Forelimb muscle (tissue), 1 donor: Measurements from ENCODE around the gene CXCL12. TPM values are rescaled to one million over a fixed set of nuclear protein-coding genes. Genes with fewer than 3 reads are reported as not detected.
A peak's percentile ranks its signal among the peaks of the same experiment; 100 is the strongest.

Source experiments
- DNase-seq: peaks from one replicate; pipeline ENCODE4 v3.0.0-alpha.2; 2013; ENCODE audit warnings: low read depth
- polyA plus RNA-seq: library from polyadenylated mRNA; unstranded; fragments of 120-200 nt; gene quantifications from one replicate; pipeline ENCODE4 v1.2.1, GENCODE V29; 2013; ENCODE audit not compliant: insufficient read length

CXCL12 gene
- polyA plus RNA-seq, result 206 TPM

DNA sequence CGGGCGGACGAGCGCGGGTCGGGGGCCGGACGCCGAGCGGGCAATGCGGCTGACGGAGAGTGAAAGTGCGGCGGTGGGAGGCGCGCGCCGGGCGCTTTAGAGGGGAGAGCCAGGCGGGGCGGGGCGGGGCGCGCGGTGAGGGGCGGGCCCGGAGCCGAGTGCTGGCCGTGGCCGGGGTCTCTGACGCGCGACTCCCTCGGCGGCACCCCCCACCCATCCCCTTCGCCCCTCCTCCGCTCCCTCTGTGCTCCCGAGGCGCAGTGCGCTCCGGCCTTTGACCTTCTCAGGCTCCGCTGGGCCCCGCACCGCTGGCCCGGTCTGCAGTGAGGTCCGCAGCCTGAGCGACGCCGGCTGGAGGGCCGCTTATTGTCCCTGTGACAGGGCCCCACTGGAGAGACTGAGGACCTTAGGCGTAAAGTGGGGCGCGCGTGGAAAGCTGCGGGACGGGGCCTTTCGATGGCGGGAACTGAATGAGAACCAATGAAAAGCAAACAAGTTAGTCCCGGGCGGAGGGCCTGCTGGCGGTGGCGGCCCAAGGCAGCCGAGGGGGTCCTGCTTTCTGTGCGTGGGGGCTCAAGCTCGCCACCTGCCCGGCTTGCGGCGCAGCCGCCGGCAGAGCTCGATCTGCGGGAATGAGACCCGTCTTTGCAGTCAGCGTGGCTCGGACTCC is at the start of gene CXCL12:
CXCL12 (minus strand) TSS at position 72 of the 670 bp plus-strand sequence. CDS start 92 bp downstream, outside the sequence.
- no peak for DNase-seq

DNA sequence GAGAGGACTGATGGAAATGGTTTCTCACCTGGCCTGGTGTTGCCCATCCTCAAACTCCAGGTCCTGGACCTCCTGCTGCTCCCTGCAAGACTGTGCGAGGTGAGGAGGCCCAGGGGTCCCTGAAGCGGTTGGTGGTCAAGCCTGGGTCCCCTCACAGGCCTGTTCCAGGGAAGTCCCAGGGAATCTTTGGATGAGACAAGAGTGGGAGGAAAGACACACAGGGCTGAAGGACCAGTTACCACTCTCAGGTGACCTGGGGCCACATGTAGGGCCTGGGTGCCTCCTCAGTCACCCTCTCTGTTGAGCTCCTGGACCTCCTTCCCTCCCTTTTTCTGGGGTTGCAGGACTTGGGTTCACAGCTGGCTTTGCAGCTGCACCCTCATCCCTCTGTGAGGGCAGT is 42.6 kb upstream of the CXCL12 start:
- DNase-seq, result no peak

DNA sequence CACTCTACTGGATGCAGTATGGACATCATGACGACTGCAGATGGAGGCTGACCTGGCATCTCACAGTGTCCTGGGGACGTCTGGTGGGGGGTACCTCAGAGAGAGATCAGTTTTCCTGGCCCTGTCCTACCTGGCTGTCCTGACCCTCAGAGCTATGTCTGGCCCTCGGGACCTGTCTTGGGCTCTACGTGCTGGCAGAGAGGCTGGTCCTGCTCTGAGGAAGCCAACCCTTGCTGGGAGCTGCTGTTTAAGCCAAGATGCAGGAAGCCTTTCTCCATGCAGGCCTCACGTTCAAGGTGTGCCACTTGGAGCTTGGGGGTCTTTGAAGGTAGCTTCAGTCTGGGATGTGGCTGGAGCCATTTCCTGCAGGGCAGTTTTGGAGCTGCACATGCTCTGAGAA is 42.1 kb upstream of the CXCL12 start:
- DNase-seq, result no peak

DNA sequence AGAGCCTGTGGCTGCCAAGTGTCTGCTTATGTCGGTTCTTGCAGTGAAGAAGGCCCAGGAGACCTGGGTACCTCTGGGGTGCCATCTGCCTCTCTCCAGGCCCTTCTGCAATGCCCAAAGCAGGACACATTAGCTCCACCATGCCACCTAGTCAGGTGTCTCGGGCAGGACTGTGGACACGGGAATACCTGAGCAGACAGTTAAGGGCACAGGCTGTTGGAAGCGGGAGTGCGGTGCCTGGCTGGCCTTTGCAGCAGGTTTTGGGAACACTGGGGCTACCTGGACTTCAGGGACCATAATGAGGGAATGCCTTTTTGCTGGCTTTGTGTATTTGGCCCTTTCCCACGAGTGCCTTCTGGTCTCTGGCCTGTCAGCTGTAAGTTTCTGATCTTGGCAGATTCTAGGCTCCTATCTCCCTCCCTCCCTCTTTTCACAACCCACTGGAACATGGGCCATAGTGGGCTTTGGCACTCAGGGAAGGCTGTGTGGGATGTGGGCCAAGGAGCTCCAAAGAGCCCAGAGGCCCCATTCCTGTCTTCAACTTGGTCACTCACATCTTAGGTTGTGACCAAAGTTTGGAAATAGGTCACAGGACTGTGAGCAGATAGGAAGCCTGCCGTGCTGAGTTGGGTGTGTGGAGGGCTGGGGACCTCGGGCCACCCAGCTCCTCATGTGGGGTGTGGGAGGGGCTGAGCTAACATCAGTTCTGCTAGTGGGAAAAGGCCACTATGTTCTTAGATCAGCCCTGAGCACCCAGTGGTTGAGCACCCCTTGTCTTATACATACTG is 41.5 kb upstream of the CXCL12 start:
- no peak for DNase-seq

DNA sequence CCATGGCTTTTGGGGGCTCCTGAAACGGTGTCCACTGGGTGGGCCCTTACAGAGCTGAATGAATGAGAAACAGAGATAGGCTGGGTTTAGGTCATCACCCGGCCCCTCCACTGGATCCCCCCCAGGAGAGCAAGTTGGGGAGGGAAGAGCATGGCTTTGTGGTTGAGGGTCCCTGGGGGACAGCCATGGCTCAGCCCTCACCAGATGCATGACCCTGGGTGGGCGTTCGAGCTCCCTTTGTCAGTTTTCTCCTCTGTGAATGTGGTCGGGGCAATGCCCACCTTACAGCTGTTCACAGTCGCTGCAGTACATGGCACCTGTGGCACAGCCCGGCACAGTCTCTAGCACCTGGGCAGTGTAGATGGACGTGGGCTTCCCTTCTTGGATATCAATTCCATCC is 40.6 kb upstream of the CXCL12 start:
- no peak for DNase-seq

DNA sequence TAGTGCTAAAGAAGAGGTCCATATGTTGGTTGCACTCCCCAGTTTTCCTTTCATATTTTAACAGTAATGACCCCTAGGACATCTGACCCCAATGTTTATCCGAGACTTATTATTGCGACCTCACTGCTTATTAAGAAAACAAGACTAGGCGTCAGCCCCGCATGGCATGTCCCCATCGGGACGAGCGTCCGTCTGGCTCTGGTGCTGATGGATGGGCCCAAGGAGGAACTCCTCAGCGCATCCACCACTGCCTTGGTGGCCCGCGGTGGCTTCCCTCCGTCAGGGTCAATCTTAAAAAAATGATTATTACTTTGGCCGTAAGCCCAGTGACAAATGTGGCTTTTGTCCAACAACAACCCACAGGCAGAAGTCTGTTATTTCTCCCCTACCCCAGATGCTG is 40.1 kb upstream of the CXCL12 start:
- DNase-seq, result no peak

DNA sequence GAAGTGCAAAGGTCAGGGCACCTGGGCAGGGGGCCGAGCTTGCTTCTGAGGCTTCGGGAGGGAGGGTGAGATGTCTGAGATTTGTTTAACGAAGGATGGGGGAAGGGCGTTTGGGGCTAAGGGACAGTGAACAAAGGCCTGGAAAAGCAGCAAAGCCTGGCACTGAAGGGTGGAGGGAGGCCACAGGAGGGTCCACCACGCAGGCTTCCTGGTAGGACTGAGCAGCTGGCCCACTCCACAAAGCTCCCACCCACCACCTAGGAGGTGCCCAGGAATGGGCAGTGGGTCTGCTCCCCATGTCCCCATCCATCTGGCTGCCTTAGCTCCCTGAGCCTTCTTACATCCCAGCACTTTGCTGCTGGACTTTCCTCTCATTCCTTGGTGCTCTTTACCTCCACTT is 39.4 kb upstream of the CXCL12 start:
- no peak for DNase-seq

DNA sequence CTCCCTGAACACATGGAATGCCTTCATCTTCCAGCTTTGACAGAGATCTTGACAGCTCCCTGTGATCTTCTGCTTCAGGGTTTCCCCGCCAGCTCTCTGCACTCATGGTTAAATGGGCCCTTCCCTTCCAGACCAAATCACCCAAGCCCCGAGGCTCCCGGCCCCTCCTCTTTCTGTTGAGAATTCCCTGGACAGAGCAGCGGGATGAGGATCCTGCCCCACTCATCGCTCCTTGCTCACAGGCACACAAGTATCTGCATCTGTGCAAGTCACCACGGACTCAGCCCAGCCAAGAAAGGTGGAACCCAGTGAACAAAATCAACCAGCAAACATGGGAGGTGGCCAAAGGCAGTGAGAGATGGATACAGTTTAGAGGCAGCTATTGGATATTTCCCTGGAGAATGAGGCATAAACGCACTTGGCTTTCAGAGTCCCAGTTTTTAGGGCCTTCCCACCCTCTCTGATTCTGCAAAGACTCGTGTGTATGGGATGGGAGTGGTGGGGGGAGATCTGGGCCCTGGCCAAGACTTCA is 37.7 kb upstream of the CXCL12 start:
- DNase-seq, result peak; percentile 80

DNA sequence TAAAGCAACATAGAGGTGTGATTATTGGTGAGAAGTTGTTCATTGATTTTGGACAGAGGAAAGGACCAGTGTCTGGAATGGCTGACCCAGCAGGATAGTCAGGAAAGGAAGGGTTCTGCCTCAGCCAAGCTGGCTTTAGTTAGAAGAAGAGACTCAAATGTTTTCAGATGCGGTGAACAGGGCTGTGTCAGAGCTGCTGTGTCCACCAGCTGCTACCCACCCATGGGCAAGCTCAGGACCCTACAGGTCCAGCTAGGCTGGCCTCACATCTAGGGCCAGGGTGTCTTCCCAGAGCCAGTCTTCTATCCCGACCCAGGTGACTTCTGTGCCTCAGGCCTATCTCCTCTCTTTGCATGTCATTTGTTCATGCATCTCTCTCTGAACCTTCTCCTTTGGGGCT is 37.3 kb upstream of the CXCL12 start:
- no peak for DNase-seq

DNA sequence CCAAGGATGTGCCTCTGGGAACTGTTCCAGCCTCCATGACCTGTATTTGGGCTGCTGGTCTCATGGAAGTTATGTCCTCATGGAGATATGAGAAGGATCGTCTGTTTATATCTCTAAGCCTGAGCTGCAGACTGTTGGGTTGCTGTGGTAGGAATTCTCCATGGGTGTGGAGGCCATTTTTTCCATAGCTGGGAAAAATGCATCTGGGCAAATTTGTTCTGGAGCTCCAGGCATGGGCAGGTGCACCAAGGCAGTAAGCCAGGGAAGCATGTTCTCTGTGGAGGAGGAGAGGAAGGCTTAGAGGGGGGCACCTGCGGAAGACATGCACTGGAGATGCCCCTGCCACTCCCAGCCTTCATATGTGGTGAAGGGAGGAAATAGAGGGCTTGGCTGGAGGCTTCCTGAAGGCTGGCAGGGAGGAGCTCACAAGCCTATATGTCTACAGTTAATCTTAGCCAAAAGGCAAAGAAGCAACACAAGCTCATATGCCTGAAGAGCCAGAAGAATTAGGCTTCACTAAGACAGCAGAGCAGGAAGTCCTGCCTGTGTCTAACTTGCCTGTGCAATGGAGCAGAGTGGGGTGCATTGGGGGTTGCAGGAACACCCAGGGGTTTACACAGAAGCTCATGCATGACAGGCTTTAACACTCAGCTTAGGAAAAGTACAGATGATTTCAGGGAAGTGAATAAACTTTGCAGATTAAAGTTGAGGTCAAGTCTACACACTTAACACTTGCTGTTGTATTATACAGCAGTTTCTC is 35.1 kb upstream of the CXCL12 start:
- no peak for DNase-seq

DNA sequence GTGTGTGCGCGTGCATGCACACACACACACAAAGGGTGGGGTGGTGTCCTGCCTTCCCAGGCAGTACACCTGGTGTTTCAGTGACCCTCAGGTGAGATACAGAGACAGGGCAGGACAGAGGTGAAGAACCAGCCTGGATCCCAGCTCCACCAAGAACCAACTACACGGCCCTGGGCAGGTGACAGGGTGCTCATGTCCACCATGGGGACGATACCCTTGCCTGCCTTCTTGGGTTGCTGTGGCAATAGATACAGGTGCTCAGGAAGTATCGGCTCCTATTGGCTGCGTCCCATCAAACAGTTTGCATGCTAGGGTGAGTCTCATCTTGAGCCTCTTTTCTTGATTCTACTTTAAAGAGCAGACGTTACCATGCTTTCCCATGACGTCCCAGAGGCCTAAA is 33.7 kb upstream of the CXCL12 start:
- no peak for DNase-seq

DNA sequence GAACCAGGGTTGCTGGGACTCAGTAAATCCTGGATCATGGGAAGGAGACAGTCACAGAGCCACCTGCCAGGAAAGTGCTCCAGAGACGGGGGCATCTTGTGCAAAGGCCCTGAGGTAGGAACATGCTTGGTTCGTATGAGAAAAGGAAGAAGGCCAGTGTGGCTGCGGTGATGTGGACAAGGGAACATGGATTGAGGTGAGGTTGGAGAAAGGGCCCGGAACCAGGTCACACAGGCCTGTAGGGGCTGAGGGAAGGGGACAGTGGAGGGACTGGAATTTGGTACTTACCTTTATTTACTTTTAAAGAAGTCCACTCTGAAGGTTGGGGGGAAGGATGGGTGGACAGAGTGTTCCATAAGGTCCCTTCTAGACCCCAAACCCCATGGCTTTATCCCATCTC is 32.9 kb upstream of the CXCL12 start:
- no peak for DNase-seq

DNA sequence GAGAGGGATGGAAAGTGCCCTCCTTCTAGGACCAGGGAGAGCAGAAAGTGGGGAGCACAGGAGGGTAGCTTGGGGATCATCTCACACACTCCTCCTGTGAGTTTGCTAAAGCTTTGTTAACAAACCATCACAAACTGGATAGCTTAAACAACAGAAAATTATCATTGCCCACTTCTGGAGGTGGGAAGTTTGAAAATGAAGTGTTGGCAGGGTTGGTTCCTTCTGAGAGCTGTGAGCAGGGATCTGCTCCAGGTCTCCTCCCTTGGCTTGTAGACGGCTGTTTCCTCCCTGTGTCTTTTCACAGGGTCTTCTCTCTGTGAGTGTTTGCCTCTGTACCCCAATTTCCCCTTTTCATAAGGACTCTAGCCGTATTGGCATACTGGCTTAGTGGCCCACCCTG is 32.0 kb upstream of the CXCL12 start:
- no peak for DNase-seq

DNA sequence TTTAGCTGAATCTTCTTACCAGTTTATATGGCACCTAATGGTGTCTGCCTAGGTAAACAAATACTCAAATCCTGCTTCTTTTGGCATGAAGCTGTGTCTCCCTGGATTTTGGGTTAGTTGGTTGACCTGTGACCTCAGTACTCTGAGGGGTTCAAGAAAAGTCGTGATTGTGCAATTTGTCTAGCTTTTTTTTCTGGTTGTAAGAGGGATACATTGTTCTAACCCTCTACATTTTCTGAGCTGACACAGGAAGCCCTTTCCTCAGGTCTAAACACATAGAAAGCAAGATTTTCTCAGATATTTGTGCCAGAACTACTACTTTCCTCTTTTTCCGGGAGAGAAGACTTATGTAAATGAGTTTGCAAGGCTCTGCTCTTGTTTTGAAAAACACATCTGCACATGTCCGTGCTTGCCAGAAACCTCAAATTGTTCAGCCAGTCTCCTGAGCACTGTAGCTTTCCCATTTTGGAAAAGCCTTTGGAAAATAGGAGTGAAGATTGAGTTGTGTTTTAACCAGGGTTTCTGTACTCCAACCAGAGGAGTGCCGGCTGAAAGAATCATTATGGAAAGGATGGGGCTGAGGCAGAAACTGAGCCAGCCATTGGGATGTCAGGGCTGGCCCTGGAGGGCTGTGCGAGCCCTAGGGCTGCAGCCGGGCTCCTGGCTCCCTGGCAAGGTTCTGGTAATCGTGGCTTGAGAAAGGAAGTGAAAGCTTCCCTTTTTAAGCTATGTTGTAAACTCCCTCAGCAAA is 31.3 kb upstream of the CXCL12 start:
- peak; percentile 86 for DNase-seq

DNA sequence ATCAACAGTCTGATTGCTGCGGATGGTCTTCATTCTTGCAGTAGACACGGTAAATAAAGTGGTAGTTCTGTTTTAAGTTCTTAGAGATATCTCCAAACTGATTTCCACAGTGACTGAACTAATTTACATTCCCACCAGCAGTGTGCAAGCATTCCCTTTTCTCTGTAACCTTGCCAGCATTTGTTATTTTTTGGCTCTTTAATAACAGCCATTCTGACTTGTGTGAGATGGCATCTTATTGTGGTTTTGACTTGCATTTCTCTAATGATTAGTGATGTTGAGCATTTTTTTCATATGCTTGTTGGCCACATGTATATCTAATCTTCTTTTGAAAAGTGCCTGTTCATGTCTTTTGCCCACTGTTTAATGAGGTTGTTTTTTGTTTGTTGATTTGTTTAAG is 30.2 kb upstream of the CXCL12 start:
- DNase-seq, result no peak

DNA sequence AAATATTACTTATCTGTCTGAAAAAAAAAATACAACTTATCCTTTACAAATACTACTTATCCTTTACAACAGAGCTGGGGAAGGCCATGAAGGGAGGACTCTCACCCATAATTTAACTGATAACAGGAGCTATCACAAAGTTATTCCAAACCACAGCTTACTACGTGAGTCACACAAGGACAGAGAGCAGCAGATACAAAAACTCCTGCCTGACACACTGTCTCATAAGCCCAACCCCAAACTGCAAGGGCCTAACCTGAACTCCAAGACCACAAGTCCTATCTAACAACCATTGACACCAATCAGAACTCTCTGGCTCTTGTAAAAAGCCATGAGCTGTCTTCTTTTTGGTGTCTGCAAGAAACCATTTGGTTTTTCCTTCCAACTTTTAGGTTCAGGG is 28.5 kb upstream of the CXCL12 start:
- DNase-seq, result no peak

DNA sequence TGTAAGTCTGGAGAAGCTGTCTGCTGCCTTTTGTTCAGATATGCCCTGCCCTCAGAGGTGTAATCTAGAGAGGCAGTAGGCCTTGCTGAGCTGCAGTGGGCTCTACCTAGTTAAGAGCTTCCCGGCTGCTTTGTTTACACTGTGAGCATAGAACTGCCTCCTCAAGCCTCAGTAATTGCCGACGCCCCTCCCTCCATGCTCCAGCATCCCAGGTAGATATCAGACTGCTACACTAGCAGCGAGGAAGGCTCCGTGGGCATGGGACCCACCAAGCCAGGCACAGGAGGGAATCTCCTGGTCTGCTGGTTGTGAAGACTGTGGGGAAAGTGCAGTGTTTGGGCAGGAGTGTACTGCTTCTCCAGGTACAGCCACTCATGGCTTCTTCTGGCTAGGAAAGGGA is 26.4 kb upstream of the CXCL12 start:
- DNase-seq, result no peak

DNA sequence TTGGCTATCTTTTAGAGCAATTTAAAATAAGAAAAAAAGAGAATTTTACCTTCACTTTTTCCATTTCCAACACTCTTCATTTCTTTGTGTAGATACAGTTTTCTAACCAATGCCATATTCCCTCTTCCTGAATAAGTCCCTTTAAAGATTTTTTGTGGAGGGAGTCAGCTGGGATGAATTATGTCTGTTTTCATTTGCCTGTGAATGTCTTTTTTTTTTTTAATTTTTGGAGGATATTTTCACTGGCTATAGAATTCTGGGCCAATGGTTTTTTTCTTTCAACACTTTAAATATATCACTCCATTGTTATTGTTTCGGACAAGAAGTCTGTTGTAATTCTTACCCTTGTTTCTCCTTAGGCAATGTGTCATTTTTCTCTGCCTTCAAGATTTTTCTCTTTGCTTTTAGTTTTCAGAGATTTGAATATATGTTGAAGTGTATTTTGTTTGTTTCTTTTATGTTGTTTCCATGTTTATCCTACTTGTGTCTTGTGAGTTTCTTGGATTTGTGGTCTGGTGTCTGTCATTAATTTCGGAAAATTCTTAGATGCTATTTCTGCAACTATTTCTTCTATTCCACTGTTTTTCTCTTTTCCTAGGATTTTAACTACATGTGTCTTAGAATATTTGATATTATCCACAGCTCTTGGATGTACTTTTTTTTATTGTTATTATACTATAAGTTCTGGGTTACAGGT is 20.0 kb upstream of the CXCL12 start:
- DNase-seq, result no peak

DNA sequence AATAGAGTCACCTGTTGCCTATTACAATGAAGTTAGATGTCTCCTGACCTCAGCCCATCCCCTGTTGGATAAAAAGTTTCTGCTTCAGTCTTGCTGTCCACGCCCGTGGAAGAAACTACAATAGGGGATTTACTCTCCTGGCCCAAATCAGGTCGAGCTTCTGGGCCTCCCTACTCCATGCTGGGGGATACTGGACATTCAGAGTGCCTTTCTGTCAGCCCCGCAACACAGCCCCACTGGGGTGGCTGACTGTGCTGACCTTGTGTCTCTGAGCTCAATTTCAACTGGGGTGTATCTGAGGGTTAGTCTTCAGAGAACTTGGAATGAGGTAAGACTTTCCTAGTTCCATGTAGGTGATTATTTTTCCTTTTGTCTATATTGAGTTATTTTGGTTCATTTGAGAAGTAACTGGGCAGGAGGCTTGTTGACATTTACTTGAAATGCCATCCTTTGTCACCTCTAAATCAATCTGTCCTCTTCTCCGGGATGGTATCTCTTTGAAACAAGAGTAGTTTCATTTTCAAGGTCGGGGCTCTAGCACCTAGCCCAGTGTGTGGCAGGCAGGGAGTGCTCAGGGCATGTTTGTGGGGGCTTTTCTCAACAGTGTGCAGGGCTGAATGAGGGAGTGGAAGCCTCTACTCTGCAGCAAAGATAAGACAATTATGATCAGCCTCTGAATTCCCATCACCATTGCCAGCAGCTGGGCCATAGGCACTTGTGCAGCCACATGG is 17.7 kb upstream of the CXCL12 start:
- DNase-seq, result no peak

DNA sequence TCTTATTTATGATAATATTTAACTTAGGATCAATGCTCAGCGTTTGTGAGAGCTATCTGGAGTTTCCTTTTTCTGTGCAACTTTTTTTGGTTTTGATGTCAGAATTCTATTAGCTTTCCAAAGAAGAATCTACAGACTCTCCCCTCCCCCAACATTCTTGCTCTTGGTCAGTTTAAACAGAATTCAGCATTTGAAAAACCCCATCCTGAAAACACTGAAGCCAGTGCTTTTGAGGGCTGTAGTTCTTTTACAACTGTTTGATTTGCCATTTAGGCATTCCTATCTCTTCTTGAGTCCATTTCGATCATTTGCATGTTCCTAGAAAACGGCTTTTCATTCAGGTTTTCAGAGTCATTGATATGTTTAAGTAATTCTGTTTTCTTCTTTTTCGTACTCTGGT is 15.6 kb upstream of the CXCL12 start:
- no peak for DNase-seq
